ENCODE data around the gene COA7. TPM values are rescaled to one million over a fixed set of nuclear protein-coding genes. Genes with fewer than 3 reads are reported as not detected.

COA7 gene
- total and polyA plus RNA-seq, 2 of the 8 experiments (the other 6 are each of a cell fraction or from before 2014, with no cell fraction given): 23.2 to 61.8 TPM

- TF ChIP-seq RXRA (IDR thresholded peaks at IDR 0.05; ENCODE audit: insufficient read depth, low read depth, low read length): no peak
- TF ChIP-seq, protein P1, sequence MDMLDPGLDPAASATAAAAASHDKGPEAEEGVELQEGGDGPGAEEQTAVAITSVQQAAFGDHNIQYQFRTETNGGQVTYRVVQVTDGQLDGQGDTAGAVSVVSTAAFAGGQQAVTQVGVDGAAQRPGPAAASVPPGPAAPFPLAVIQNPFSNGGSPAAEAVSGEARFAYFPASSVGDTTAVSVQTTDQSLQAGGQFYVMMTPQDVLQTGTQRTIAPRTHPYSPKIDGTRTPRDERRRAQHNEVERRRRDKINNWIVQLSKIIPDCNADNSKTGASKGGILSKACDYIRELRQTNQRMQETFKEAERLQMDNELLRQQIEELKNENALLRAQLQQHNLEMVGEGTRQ (IDR thresholded peaks at IDR 0.05; ENCODE audit: low read length): no peak
- TF ChIP-seq GABPA (IDR thresholded peaks at IDR 0.05; ENCODE audit: borderline replicate concordance, insufficient read depth, low read length): no peak
- TF ChIP-seq HDAC2 (IDR thresholded peaks at IDR 0.05; ENCODE audit: borderline replicate concordance in 1 of 2, low read depth in 2 of 2, low read length in 2 of 2): no peak
- no peak for TF ChIP-seq SP1 (IDR thresholded peaks at IDR 0.05; ENCODE audit: low read depth, low read length)
Observed at GRCh38 chr1:52727956-52728656, 30.0 kb upstream of the COA7 start (continued).
